Glomerular endothelial cell (primary cell): Measurements from ENCODE around the gene DSC2. TPM values are rescaled to one million over a fixed set of nuclear protein-coding genes. Genes with fewer than 3 reads are reported as not detected.
"Not testable (repeated sequence)": the region's sequence is repeated elsewhere in the genome, so short reads cannot be mapped to it uniquely, and the experiment has no call there.

Source experiments
- DNase-seq: peaks from one replicate; pipeline ENCODE4 v3.0.0-alpha.2; 2011; ENCODE audit warnings: low read depth, low spot score; ENCODE audit errors: extremely low read depth
- total RNA-seq: library from RNA; depleted of rRNA; stranded (reverse); fragments of >200 nt; gene quantifications from 2 replicates; pipeline ENCODE4 v1.2.3, GENCODE V29; 2015

DSC2 gene
- total RNA-seq, 1 donor from 2014 or later = 0.64 TPM

GRCh38 chr18:31046916-31047315 is 55.3 kb downstream of the DSC2 start:
- no peak for DNase-seq

GRCh38 chr18:31045599-31045998 is 56.6 kb downstream of the DSC2 start:
- DNase-seq = no peak

GRCh38 chr18:31044926-31045325 is 57.3 kb downstream of the DSC2 start:
- no peak for DNase-seq

GRCh38 chr18:31043709-31044108 is 58.5 kb downstream of the DSC2 start:
- no peak for DNase-seq

GRCh38 chr18:31042406-31043181 is 59.6 kb downstream of the DSC2 start, which contains the start of gene DSC3:
Gene DSC3 (minus strand): TSS chr18:31042742. CDS start chr18:31042660, 82 bp downstream.
- no peak for DNase-seq

- DNase-seq = no peak
Observed at GRCh38 chr18:31042084-31042405, 60.2 kb downstream of the DSC2 start.

- DNase-seq = no peak
Observed at GRCh38 chr18:31041271-31042083, 60.7 kb downstream of the DSC2 start.

- DNase-seq = no peak
Observed at GRCh38 chr18:31040686-31041270, 61.4 kb downstream of the DSC2 start.

- DNase-seq = no peak
Observed at GRCh38 chr18:31039426-31039825, 62.8 kb downstream of the DSC2 start.

GRCh38 chr18:31037686-31038085 is 64.5 kb downstream of the DSC2 start:
- DNase-seq = not testable (repeated sequence)

GRCh38 chr18:31034541-31034940 is 67.7 kb downstream of the DSC2 start:
- DNase-seq = no peak

- DNase-seq = no peak
Observed at GRCh38 chr18:31030574-31031278, 71.5 kb downstream of the DSC2 start.

- no peak for DNase-seq
Observed at GRCh38 chr18:31015715-31016434, 86.3 kb downstream of the DSC2 start.

GRCh38 chr18:31011455-31011854 is 90.8 kb downstream of the DSC2 start:
- not testable (repeated sequence) for DNase-seq

- DNase-seq = no peak
Observed at GRCh38 chr18:31010601-31011000, 91.6 kb downstream of the DSC2 start.

Other genes starting within 250 kb of the DSC2 start
- 2.0 and 2.8 TPM in 2 replicates for gene DSC3, start 59.7 kb downstream of the DSC2 start, total RNA-seq
- not detected in 2 replicates for gene DSC1, start 60.4 kb upstream of the DSC2 start, total RNA-seq
- gene DSG1, start 215.7 kb upstream of the DSC2 start, total RNA-seq = 0.15 TPM in 1 of 2 replicates, not detected in the other